ENCODE results near the gene ZNF276. TPM values are rescaled to one million over a fixed set of nuclear protein-coding genes. Genes with fewer than 3 reads are reported as not detected.

The ZNF276 gene
- total and polyA plus RNA-seq, 2 of the 8 experiments (the other 6 are each of a cell fraction or from before 2014, with no cell fraction given): 6.4 to 9.3 TPM

GRCh38 chr16:89782489-89782888 lies 61.2 kb downstream of the ZNF276 start (continued):
- TF ChIP-seq RXRA (IDR thresholded peaks at IDR 0.05; ENCODE audit: insufficient read depth, low read depth, low read length) (no peak), HDAC2 (IDR thresholded peaks at IDR 0.05; ENCODE audit: borderline replicate concordance in 1 of 2, low read depth in 2 of 2, low read length in 2 of 2) (no peak), CHD7 (IDR thresholded peaks at IDR 0.05; ENCODE audit: insufficient replicate concordance, low read length) (no peak)

All from H1 (cell line).